H9 (cell line): ENCODE results near the gene JARID2. TPM values are rescaled to one million over a fixed set of nuclear protein-coding genes. Genes with fewer than 3 reads are reported as not detected.

Experiments
- DNase-seq: peaks from one replicate; pipeline ENCODE4 v3.0.0-alpha.2; 2017
- H2AFZ ChIP-seq: one replicate; pipeline ENCODE4 v1.6.1; 2013; ENCODE audit warnings: mild to moderate bottlenecking, low read length, control low read depth, moderate library complexity
- H2AK5ac ChIP-seq: 2 replicates; pipeline ENCODE4 v1.6.1; 2013; ENCODE audit warnings: low read length, control low read depth, mixed read lengths; ENCODE audit not compliant: insufficient read length
- H2BK120ac ChIP-seq: one replicate; pipeline ENCODE4 v1.6.1; 2013; ENCODE audit warnings: low read depth, mild to moderate bottlenecking, low read length, control low read depth, inconsistent platforms; ENCODE audit not compliant: poor library complexity, severe bottlenecking
- H2BK12ac ChIP-seq: 2 replicates; pipeline ENCODE4 v1.6.1; 2013; ENCODE audit warnings: low read length, control low read depth, mixed read lengths, low read depth; ENCODE audit not compliant: insufficient read length
- H2BK15ac ChIP-seq: 2 replicates; pipeline ENCODE4 v1.6.1; 2013; ENCODE audit warnings: low read depth, low read length, control low read depth
- H2BK20ac ChIP-seq: one replicate; pipeline ENCODE4 v1.6.1; 2013; ENCODE audit warnings: low read depth, mild to moderate bottlenecking, low read length, control low read depth, inconsistent platforms; ENCODE audit not compliant: poor library complexity, severe bottlenecking
- H2BK5ac ChIP-seq: 2 replicates; pipeline ENCODE4 v1.6.1; 2013; ENCODE audit warnings: low read length, control low read depth, mixed read lengths; ENCODE audit not compliant: insufficient read length
- H3K14ac ChIP-seq: 2 replicates; pipeline ENCODE4 v1.6.1; 2013; ENCODE audit warnings: low read length, control low read depth; ENCODE audit not compliant: insufficient read depth
- H3K18ac ChIP-seq: 2 replicates; pipeline ENCODE4 v1.6.1; 2013; ENCODE audit warnings: low read depth, mild to moderate bottlenecking, mixed read lengths, low read length, control low read depth; ENCODE audit not compliant: insufficient read length
- H3K23ac ChIP-seq: 2 replicates; pipeline ENCODE4 v1.6.1; 2013; ENCODE audit warnings: low read length, control low read depth, mixed read lengths, low read depth; ENCODE audit not compliant: insufficient read length
- H3K23me2 ChIP-seq: 2 replicates; pipeline ENCODE4 v1.6.1; 2013; ENCODE audit warnings: low read depth, mild to moderate bottlenecking, mixed read lengths, low read length, control low read depth; ENCODE audit not compliant: insufficient read length, poor library complexity, severe bottlenecking
- H3K27ac ChIP-seq: 2 replicates; pipeline ENCODE4 v1.5.1; 2013; ENCODE audit warnings: low read length, control low read depth, mixed read lengths, low read depth; ENCODE audit not compliant: insufficient read length
- H3K27me3 ChIP-seq: 2 replicates; pipeline ENCODE4 v1.6.1; 2013; ENCODE audit warnings: low read length, control low read depth, inconsistent platforms; ENCODE audit not compliant: insufficient read depth
- H3K4ac ChIP-seq: 2 replicates; pipeline ENCODE4 v1.6.1; 2013; ENCODE audit warnings: low read depth, mild to moderate bottlenecking, control low read depth, inconsistent platforms, low read length, moderate library complexity
- H3K4me1 ChIP-seq: 2 replicates; pipeline ENCODE4 v1.6.1; 2013; ENCODE audit warnings: low read length, control low read depth, inconsistent platforms; ENCODE audit not compliant: insufficient read depth
- H3K4me2 ChIP-seq: 2 replicates; pipeline ENCODE4 v1.6.1; 2013; ENCODE audit warnings: low read length, control low read depth, mixed read lengths; ENCODE audit not compliant: insufficient read length, insufficient read depth
- H3K56ac ChIP-seq: 2 replicates; pipeline ENCODE4 v1.6.1; 2013; ENCODE audit warnings: low read depth, mild to moderate bottlenecking, mixed read lengths, low read length, control low read depth; ENCODE audit not compliant: insufficient read length
- H3K79me1 ChIP-seq: 2 replicates; pipeline ENCODE4 v1.6.1; 2013; ENCODE audit warnings: low read depth, mild to moderate bottlenecking, moderate library complexity, low read length, control low read depth, inconsistent platforms; ENCODE audit not compliant: insufficient read depth, poor library complexity, severe bottlenecking
- H3K79me2 ChIP-seq: 2 replicates; pipeline ENCODE4 v1.6.1; 2013; ENCODE audit warnings: low read length, control low read depth, inconsistent platforms; ENCODE audit not compliant: insufficient read depth
- H3K9ac ChIP-seq: 2 replicates; pipeline ENCODE4 v1.6.1; 2013; ENCODE audit warnings: low read length, control low read depth, mixed read lengths; ENCODE audit not compliant: insufficient read length; ENCODE audit errors: extremely low read depth
- H3K9me3 ChIP-seq: one replicate; pipeline ENCODE4 v1.6.1; 2013; ENCODE audit warnings: low read depth, low read length, inconsistent platforms; ENCODE audit not compliant: control insufficient read depth
- H3T11ph ChIP-seq: one replicate; pipeline ENCODE4 v1.6.1; 2013; ENCODE audit warnings: mild to moderate bottlenecking, low read length, control low read depth, inconsistent platforms
- H4K20me1 ChIP-seq: one replicate; pipeline ENCODE4 v1.6.1; 2013; ENCODE audit not compliant: control insufficient read depth, insufficient read length, insufficient read depth
- H4K5ac ChIP-seq: 2 replicates; pipeline ENCODE4 v1.6.1; 2013; ENCODE audit warnings: low read depth, mild to moderate bottlenecking, mixed read lengths, low read length, control low read depth; ENCODE audit not compliant: insufficient read length
- H4K8ac ChIP-seq: replicated peaks from 2 replicates; pipeline ENCODE4 v1.6.1; 2013; ENCODE audit warnings: low read length, control low read depth, mixed read lengths, low read depth; ENCODE audit not compliant: insufficient read length
- H4K91ac ChIP-seq: 2 replicates; pipeline ENCODE4 v1.6.1; 2013; ENCODE audit warnings: low read depth, mild to moderate bottlenecking, moderate library complexity, mixed read lengths, low read length, control low read depth; ENCODE audit not compliant: insufficient read length
- H3K27ac Mint-ChIP-seq, 3 experiments: 2 replicates in 2 of 3; 3 replicates in 1 of 3; pipeline ENCODE4 v1.8.0; 2020 to 2021; ENCODE audit warnings: mixed read lengths in 3 of 3, mild to moderate bottlenecking in 1 of 3, moderate library complexity in 1 of 3
- H3K27me3 Mint-ChIP-seq: 2 replicates; pipeline ENCODE4 v1.8.0; 2021; ENCODE audit warnings: low read depth, mild to moderate bottlenecking, moderate library complexity, mixed read lengths
- H3K36me3 Mint-ChIP-seq, 3 experiments: 2 replicates in 2 of 3; 3 replicates in 1 of 3; pipeline ENCODE4 v1.8.0; 2020 to 2021; ENCODE audit warnings: low read depth in 3 of 3, mixed read lengths in 3 of 3; ENCODE audit not compliant: insufficient read depth in 1 of 3
- H3K4me1 Mint-ChIP-seq, 2 experiments: 2 replicates each; pipeline ENCODE4 v1.8.0; 2020; ENCODE audit warnings: mixed read lengths in 2 of 2
- H3K4me3 Mint-ChIP-seq, 2 experiments: 2 replicates in 1 of 2; 3 replicates in 1 of 2; pipeline ENCODE4 v1.8.0; 2020 to 2021; ENCODE audit warnings: mild to moderate bottlenecking in 2 of 2, mixed read lengths in 2 of 2, moderate library complexity in 1 of 2
- H3K9me3 Mint-ChIP-seq, 2 experiments: 2 replicates in 1 of 2; 3 replicates in 1 of 2; pipeline ENCODE4 v1.8.0; 2020; ENCODE audit warnings: mild to moderate bottlenecking in 2 of 2, mixed read lengths in 2 of 2, moderate library complexity in 1 of 2
- WGBS: extraction: QIAGEN DNeasy Blood & Tissue Kit; methylation state at CpG from one replicate; pipeline ENCODE4 v1.1.7; 2013; ENCODE audit warnings: missing lambda C conversion rate, low lambda C conversion rate, mixed read lengths; ENCODE audit not compliant: insufficient read length; ENCODE audit errors: extremely low coverage; 5-methylcytosine and 5-hydroxymethylcytosine counted together
- total RNA-seq: library from RNA; stranded (reverse); gene quantifications from 2 replicates; pipeline ENCODE4 v1.2.1, GENCODE V29; 2021
- TF ChIP-seq, protein P1 (sequence below): fragments of 200-600 bp; sonication (generic); conservative IDR thresholded peaks from 3 replicates; pipeline ENCODE4 v1.8.0; 2021; ENCODE audit warnings: antibody characterized with exemption, mild to moderate bottlenecking

Gene JARID2
- total RNA-seq, 1 experiment from 2014 or later: 174 TPM

DNA sequence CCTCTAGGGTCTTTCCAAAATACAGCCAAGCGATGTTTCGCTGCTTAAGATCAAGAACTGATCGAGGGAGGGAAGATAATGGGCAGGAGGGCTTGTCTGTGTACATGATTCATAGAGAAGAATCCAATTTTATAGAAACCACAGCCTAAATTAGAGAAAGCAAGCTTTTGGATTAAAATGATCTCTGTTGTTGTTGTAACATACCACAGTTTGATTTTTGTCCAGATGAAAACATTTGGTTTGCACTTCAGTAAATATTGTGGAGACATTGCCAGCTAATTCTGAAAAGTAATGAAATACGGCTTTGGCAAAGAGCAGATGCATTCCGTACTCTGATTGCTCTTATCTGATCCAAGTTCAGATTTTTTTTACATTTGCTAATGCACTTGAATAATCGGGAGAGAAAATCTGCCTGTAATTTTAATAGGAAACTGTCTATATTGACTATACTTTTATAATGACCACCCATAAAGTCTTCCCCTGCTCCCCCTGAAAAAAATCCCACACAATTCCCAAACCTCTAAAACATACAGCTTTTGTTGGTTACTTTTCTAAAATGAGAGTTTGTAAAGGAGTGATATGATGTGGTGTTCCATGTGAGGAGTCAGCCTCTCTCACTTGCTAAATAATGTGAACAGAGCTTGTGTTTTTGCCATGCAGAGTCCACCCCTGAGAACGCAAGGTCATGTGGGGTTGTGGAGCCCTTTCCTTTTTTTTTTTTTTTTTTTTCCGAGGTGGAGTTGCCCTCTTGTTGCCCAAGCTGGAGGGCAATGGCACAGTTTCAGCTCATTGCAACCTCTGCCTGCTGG, 217.1 kb downstream of the JARID2 start:
- H3K27me3 ChIP-seq: no peaks in the 10 kb centered on the region
- TF ChIP-seq, protein P1, sequence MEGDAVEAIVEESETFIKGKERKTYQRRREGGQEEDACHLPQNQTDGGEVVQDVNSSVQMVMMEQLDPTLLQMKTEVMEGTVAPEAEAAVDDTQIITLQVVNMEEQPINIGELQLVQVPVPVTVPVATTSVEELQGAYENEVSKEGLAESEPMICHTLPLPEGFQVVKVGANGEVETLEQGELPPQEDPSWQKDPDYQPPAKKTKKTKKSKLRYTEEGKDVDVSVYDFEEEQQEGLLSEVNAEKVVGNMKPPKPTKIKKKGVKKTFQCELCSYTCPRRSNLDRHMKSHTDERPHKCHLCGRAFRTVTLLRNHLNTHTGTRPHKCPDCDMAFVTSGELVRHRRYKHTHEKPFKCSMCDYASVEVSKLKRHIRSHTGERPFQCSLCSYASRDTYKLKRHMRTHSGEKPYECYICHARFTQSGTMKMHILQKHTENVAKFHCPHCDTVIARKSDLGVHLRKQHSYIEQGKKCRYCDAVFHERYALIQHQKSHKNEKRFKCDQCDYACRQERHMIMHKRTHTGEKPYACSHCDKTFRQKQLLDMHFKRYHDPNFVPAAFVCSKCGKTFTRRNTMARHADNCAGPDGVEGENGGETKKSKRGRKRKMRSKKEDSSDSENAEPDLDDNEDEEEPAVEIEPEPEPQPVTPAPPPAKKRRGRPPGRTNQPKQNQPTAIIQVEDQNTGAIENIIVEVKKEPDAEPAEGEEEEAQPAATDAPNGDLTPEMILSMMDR: no peak
- H3K4ac ChIP-seq: no peak overlapping the region
- H2BK120ac ChIP-seq: no peak overlapping the region
- no CpG with 5 or more reads among the region's 8 CpGs for WGBS
- no peaks in the 10 kb centered on the region for H3K23me2 ChIP-seq
- no peak overlapping the region for H3K4me2 ChIP-seq
- peak overlapping the region in 2 of 3 experiments; percentile 14 to 40; a peak in 2 of 7 replicates for H3K27ac Mint-ChIP-seq
- H3K27me3 Mint-ChIP-seq: no peaks in the 10 kb centered on the region; the same call in 1 of the 2 replicates
- H2BK12ac ChIP-seq: no peak overlapping the region
- H3T11ph ChIP-seq: no peak overlapping the region
- peaks cover 17 to 33% (median 22%) of the 10 kb centered on the region in 3 experiments; a peak in 6 of 7 replicates for H3K36me3 Mint-ChIP-seq
- H3K27ac ChIP-seq: no peak overlapping the region
- H3K4me1 ChIP-seq: peaks cover 9% of the 10 kb centered on the region; the same call in 1 of the 2 replicates
- H3K4me1 Mint-ChIP-seq: peaks cover 52 to 57% of the 10 kb centered on the region in 2 experiments
- H4K5ac ChIP-seq: no peak overlapping the region
- DNase-seq: no peak
- no peak overlapping the region for H2BK15ac ChIP-seq
- no peaks in the 10 kb centered on the region for H3K9me3 Mint-ChIP-seq
- no peak overlapping the region for H2BK5ac ChIP-seq
- no peak overlapping the region for H4K8ac ChIP-seq
- H2AFZ ChIP-seq: no peak overlapping the region
- no peak overlapping the region for H3K23ac ChIP-seq
- H4K91ac ChIP-seq: no peak overlapping the region
- no peak overlapping the region for H3K56ac ChIP-seq
- H3K9ac ChIP-seq: no peak overlapping the region
- no peak overlapping the region for H3K18ac ChIP-seq
- H3K79me1 ChIP-seq: peaks cover 11% of the 10 kb centered on the region
- H2AK5ac ChIP-seq: no peak overlapping the region
- H2BK20ac ChIP-seq: no peak overlapping the region
- H4K20me1 ChIP-seq: peaks cover 4% of the 10 kb centered on the region
- no peak overlapping the region for H3K4me3 Mint-ChIP-seq
- H3K14ac ChIP-seq: no peak overlapping the region
- H3K9me3 ChIP-seq: no peaks in the 10 kb centered on the region
- H3K79me2 ChIP-seq: peaks cover 76% of the 10 kb centered on the region
